GM21786 (cell line): ENCODE data around the gene EEF2K.
A peak's percentile ranks its signal among the peaks of the same experiment; 100 is the strongest.
"Not testable (repeated sequence)": the region's sequence is repeated elsewhere in the genome, so short reads cannot be mapped to it uniquely, and the experiment has no call there.

Experiments
- ATAC-seq: cut with Tn5 transposase; IDR thresholded peaks from one replicate; pipeline ENCODE4 v1.9.1; 2021; ENCODE audit not compliant: unreplicated experiment

Gene EEF2K

DNA sequence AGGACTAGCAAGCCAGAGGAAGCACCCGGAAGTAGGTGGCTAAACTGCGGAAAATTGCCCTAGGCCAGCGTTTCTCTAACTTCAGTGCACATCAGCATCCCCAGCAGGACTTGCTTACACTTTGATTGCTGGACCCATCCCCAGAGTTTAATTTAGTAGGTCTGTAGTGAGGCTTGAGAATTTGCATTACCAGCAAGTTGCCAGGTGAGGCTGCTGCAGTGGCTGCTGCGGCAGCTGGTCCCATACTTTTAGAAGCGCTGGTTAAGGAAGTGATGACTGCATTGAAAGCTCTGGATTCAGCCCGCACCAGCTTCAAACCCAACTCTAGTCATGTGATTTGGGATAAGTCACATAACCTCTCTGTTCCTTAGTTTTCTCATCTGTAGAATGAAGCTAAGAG lies 4.2 kb downstream of the EEF2K start:
- no peak for ATAC-seq

DNA sequence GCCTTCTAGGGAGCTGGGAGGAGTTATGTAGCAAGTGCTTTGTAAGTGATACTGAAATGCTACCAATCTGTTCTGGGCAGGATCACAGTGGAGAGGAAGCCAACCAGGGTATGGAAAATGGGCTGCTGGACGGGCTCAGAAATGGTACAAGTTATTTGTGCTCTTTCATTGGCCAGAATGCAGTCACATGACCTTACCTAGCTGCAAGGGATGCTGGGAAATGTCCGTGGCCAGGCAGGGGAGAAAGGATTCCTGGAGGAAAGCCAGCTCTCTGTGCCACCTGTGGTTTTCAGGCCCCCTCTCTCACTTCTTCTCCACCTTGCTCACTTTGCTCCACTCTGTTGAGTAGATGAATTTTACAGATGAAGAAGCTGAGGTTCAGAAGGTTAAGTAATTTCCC lies 4.8 kb downstream of the EEF2K start:
- no peak for ATAC-seq

DNA sequence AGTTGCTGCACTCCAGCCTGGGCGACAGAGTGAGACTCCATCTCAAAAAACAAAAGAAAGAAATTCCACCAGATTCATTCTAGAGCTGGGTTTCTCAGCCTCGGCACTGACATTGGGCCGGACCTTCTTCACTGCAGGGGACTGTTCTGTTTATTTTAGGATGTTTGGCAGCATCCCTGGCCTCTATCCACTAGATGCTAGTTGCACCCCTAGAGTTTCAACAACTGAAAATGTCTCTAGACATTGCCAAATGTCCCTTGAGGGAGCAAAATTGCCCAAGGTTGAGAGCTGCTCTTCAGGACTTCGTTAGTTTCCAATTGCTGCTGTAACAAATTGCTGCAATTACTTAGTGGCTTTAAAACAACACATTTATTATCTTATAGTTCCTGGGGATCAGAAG lies 7.2 kb downstream of the EEF2K start:
- ATAC-seq: no peak

DNA sequence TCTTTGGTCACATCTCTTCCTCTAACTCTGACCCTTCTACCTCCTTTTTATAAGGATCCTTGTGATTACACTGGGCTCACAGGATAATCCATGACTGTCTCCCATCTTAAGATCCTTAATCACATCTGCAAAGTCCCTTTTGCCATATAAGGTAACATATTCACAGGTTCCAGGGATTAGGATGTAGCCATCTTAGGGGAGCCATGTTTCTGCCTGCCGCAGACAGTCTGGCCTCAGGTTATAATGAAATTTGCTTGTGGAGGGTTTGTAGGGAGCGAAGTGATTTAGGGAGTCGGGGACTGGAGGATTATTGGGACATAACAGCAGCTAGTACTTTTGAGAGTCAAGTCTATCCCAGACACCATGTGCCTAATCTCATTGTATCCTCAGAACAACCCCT lies 7.7 kb downstream of the EEF2K start:
- ATAC-seq: no peak

DNA sequence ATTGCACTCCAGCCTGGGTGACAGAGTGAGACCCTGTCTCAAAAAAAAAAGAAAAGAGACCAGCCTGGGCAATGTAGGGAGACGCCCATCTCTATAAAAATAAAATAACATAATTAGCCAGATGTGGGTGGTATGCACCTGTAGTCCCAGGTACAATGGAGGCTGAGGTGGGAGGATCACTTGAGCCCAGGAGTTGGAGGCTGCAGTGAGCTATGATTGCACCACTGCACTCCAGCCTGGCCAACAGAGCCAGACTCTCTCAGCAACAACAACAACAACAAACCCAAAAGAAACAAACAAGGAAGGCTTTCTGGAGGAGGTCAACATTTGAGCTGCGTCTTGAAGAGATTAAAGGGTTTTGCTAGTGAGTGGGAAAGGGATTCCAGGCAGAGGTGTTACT lies 8.3 kb downstream of the EEF2K start:
- no peak for ATAC-seq

DNA sequence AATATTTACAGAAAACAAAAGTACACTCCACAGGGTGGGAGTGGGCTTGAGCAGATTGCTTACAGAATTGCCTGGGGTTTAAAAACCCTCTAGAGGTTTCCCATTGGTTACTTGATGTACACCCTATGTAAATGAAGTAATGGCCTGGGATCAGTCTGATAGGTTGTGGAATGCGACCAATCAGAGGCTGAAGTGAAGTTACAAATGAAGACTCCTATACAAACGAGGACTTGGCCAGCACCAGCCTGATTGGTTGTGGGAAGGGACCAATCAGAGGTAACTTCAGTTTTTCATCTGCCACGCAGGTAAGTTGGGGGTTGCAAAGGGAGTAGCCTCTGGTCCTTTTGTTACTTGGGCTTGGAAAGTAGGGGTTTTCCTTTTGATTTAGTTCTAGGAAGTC lies 8.8 kb downstream of the EEF2K start:
- ATAC-seq: no peak

DNA sequence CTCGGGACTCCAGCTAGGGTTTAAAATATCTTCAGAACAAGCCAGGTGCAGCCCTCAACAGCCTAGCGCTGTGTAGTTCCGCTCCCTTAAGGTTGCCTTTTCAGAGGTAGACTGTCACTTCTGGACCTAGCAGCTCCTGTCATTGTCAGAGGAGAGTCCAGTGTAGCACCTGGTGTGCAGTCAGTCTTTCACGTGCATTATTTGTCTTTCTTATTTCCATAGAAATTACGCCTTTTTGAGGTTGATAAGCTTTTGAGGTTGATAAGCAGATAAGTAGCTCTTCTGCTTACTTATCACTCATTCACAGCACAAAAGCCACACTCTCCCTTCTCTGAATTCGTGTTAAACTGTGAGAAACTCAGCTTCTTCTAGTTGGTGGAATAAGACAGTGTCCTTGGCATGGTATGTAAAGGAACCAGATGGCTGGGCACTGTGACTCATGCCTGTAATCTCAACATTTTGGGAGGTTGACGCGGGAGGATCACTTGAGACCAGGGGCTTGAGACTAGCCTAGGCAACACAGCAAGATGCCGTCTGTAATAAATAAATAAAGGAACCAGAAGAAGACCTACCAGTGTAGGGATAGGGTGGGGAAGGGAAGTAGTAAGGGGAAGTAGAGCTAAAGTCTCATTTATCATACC lies 10.2 kb downstream of the EEF2K start:
- ATAC-seq: no peak

DNA sequence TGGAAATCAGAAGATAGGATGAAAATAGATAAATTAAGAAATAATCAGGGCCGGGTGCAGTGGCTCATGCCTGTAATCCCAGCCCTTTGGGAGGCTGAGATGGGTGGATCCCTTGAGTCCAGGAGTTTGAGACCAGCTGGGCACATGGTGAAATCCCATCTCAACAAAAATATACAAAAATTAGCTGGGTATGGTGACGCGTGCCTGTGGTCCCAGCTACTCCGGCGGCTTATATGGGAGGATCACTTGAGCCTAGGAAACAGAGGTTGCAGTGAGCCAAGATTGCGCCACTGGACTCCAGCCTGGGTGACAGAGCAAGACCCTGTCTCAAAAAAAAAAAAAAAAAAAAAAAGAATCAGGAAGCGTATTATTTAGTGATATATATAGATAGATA lies 10.8 kb downstream of the EEF2K start:
- not testable (repeated sequence) for ATAC-seq

DNA sequence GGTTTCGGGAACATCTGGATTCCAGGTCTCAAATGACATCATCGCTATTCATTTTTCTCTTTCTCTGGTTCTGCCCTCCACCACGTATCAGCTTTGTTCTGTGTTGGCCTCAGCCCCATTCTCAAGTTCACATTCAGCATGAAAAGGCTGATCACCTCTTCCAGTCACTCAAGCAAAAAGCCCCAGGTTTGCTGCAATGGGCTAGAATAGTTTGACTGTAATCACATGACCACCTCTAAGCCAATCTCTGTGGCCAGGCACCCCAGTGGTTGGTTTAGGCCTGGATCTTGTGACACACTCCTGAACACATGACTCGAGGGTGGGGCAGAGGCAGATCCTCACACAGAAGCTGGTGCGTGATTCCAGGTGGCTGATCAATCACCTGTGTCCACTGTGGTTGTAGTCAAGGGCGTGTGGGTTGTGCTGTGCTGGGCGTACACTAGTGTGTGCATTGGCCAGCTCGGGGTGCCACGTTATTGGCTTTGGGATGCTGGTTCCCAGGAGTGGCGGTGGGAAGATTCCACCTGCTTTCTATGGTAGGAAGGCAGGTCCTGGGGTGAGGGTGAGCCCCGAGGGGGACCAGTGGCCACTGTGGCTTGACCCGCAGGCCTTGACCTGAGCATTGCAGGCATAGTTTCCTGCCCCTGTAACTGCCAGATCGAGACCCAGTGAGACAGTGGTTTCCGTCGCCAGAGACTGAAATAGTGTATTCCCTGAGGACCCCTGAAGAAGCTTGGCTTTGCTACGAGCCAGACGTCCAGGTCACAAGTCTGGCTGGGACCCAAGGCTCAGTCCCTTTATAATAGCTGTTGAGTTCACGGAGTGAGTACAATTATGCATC lies 12.0 kb downstream of the EEF2K start:
- ATAC-seq: peak; percentile 85

DNA sequence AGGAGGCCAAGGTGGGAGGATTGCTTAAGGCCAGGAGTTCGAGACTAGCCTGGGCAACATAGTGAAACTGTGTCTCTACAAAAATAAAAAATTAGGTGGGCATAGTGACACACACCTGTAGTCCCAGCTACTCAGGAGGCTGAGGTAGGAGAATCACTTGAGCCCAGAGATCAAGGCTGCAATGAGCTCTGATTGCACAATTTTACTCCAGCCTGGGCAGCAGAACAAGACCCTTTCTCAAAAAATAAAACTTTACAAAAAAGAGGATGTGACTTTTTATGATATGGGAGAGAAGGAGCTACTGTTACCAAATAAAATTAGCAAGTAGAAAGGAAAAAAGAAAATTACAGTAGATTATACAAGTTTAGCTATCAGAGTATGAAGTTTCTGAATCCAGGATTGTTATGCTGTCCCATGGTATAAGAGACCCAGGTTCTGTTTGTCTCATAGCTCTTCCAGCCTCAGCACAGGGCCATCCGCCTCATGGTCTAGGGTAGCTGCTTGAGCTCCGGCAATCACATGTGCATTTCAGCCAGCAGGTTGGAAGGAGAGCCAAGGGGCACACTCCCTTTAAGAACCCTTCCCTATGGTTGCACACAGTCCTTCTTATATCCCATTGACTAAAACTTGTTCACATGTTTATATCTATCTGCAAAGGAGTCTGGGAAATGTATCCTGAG lies 13.5 kb downstream of the EEF2K start:
- no peak for ATAC-seq

DNA sequence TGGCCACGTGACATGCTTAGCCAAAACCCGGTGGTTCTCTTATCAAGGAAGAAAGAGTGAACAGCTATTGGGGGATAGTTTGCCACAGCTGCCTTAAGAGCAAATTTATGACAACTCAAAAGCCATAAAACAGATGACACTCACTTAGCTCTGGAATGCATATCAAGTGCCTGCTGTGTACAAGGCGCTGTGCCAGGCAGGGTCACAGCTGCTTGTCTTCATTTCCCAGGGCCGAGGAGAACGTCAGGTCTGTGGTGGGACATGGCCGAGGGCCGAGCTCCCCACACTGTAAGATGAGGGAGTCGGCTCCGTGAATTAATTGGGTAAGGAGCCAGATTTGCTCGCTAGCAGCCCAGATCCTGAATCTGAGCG lies 14.0 kb downstream of the EEF2K start:
- ATAC-seq: no peak

DNA sequence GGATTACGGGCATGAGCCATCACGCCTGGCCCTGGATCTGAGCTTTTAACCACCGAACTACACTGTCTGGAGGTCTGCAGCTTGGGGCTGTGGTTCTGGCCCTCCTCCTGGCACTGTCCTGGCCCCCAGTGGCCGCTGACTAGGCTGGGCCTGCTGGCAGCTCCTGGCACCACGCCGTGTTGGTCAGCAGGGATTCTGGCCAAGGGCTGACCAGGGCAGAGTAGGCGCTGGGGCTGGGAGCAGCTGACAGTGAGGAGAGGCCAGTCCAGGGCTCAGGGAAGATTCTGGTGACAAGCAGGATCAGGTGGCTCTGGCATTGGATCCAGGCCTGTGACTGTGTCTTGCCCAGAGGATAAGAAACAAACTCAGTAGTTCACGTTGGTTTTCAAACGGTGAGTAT lies 14.6 kb downstream of the EEF2K start:
- ATAC-seq: no peak

DNA sequence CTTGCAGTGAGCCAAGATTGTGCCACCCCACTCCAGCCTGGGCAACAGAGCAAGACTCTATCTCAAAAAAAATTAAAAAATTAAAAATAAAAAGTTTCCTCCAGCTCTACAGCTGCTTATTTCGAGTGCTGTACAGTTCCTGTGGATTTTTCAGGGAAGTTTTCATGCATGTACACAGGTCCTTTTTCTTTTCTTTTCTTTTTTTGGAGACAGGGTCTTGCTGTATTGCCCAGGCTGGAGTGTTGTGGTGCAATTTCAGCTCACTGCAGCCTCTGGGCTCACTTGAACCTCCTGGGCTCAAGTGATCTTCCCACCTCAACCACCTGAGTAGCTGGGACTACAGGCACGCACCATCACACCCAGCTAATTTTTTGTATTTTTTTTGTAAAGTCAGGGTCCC lies 15.9 kb downstream of the EEF2K start:
- ATAC-seq: no peak

DNA sequence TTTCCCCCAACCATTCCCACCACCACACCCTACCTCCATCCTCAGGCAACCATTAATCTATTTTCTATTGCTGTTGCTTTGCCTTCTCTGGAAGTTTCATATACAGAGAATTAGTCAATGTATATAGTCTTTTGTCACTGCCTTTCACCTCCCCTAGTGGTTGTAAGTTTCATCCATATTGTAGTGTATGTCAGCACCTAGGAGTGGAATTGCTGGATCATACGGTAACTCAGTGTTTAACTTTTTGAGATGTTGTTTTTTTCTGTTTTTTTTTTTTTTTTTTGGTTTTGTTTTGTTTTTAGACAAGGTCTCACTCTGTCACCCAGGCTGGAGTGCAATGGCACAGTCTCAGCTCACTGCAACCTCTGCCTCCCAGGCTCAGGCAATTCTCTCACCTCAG lies 16.9 kb downstream of the EEF2K start:
- ATAC-seq: no peak

DNA sequence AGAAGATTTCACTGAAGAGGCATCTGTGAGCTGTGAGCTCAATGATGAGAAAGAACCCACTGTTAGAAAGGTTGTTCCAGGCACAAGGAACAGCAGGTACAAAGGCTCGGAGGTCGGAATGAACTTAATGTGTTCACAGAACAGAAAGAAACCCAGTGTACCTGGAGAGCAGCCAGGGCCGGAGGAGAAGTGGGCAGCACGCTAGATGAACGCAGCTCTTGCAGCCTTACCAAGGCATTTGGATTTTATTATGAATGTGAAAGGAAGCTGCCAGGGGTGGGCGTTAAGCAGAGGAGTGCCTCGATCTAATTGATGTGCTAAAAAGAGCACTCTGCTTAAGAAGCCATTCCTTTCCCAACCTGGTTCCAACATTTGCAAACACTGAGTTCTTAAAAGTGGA lies 19.0 kb downstream of the EEF2K start:
- no peak for ATAC-seq

DNA sequence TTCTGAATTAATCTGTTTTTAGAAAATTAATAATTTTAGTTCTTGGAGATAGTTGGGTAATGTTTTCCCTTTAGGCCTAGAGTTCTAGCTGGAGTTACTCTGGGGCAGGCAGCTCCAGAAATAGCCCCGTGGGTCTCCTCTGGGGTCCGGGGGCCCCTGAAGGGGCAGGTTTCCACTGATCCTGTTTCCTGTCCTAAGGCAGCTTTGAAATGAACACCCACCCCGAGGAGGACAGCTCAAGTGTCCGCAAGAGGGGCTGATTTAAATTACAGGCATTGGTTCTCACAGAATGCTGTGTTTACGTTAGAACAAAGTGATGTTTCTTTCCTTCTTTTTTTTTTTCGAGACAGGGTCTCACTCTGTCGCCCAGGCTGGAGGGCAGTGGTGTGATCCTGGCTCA lies 23.8 kb downstream of the EEF2K start:
- ATAC-seq: no peak

DNA sequence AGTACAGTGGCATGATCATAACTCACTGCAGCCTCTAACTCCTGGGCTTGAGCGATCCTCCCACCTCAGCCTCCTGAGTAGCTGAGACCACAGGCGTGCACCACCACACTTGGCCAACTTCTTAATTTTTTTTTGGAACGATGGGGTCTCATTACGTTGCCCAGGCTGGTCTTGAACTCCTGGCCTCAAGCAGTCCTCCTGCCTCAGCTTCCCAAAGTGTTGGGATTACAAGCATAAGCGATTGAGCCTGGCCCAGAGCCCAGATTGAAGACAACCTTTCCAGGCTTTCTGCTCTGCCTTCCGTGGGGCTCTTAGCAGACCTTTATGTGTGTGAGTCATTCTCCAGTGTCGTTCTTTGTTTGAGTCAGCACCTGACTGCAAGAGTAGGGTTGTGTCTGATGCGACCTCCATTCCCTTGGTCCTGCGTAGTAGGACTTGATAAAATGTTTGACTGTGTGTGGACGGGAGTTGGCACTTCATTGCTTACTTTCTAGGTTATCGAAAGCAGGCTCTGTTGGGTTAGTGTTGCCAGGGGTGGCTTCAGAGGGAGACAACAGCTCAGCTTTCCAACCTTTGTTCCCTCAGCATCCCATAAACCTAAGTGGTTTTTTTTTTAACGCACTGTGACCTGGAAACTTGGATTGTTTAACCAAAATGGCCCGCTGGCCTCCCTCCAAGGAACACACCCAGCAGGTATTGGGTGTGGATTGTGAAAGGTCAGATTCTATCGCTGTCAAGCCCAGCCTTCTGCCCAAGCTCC lies 26.4 kb downstream of the EEF2K start:
- ATAC-seq: no peak

DNA sequence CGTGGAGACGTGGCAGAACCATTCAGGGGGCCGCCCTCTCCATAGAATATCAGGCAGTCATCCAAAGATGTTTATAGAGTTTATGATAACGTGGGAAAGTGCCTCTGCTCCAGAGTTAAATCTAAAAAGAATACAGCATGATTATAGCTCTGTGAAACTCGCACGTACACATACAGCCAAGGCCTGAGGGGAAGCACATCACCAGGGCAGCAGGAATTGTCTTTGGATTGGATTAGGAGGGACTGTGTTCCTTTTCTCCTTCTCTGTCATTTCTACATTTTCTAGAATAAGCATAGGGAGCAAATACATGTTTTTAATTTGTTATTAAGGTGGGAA lies 26.9 kb downstream of the EEF2K start:
- ATAC-seq: no peak

DNA sequence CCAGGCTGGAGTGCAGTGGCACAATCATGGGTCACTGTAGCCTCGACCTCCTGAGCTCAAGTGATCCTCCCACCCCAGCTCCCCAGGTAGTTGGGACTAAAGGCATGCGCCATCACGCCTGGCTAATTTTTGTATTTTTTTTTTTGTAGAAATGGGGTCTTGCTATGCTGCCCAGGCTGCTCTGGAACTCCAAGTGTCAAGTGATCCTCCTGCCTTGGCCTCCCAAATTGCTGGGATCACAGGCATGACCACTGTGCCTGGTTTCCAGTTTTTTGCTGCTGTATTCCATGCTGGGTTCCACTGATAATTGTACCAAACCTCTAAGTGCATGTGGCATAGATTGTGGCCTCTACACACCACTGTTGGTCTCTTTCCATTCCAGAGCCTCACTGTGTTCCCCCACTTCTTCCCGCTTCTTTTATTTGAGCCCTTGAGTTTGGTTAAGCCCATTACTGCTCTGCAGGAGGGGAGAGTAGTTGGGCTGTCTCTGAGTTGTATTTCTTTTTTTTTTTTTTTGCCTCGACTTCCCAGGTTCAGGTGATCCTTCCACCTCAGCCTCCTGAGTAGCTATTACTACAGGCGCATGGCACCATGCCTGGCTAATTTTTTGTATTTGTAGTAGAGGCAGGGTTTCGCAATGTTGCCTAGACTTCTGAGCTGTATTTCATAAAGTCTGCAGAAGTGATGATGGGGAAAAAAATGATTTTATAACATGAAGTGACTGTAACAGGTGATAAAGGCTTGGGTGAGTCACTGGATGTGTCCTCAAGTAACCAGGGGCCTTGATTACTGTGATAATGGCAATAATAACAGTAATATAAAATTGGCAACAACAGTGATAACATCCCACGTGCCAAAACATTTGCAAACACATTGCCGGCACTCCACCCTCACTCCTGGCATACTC lies 30.0 kb downstream of the EEF2K start:
- no peak for ATAC-seq

DNA sequence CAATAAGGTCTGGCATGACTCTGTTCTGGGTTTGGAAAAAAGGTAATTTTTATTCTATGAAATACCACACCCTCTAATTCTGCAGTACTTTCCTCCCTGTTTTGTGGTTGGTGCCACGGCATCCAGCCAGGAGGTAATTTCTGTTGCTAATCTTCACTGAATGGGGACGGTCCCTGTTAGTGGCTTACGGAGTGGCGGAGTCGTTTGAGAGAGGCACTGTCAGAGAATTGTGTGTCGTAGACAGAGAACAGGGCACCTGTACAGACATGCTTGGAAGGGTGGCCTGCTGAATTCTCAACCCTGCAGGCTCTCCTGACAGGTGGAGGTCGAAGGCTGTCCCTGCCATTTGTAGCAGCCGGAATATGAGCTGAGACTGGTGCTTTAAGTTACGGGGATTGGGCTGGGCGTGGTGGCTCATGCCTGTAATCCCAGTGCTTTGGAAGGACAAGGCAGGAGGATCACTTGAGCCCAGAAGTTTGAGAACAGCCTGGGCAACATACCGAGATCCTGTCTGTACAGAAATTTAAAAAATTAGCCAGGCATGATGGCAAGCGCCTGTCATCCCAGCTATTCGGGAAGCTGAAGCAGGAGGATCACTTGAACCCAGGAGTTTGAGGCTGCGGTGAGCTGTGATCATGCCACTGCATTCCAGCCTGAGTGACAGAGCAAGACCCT lies 33.2 kb downstream of the EEF2K start:
- ATAC-seq: no peak
